ENCODE measurements around the gene ABCA1. TPM values are rescaled to one million over a fixed set of nuclear protein-coding genes. Genes with fewer than 3 reads are reported as not detected.
"Not testable (repeated sequence)": the region's sequence is repeated elsewhere in the genome, so short reads cannot be mapped to it uniquely, and the experiment has no call there.

Gene ABCA1
- total RNA-seq, 4 donors from 2014 or later: 4.2 to 43.7 (median 21.7) TPM

DNA sequence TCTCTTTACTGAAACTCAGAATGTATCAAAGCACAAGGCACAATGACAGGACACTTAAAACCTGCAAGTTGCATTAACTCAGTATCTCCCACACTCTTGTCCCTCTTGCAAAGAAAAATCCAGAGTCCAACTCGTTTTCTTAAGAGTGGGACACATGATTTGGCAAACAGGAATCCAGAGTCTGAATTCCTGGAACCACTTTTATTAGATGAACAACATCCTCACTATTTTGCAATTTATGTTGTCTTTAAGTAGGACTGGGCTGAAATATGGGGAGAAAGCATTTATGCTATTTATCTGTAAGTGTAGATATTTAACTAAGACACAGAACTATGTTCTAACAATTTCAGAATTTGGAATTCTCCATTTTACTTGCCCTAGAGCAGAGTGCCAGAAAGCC is 69.1 kb downstream of the ABCA1 start:
- Histone ChIP-seq H3K27me3 (no peaks in the 10 kb centered on the region), H3K4me1 (peaks cover 0 to 6% (median 0%) of the 10 kb centered on the region in 4 donors), H3K27ac (no peak overlapping the region), H3K36me3 (peaks cover 0 to 23% (median 0%) of the 10 kb centered on the region in 3 donors), H3K9me3 (no peaks in the 10 kb centered on the region), H3K4me3 (no peak overlapping the region)
- no peak for DNase-seq
- TF ChIP-seq, protein P1, sequence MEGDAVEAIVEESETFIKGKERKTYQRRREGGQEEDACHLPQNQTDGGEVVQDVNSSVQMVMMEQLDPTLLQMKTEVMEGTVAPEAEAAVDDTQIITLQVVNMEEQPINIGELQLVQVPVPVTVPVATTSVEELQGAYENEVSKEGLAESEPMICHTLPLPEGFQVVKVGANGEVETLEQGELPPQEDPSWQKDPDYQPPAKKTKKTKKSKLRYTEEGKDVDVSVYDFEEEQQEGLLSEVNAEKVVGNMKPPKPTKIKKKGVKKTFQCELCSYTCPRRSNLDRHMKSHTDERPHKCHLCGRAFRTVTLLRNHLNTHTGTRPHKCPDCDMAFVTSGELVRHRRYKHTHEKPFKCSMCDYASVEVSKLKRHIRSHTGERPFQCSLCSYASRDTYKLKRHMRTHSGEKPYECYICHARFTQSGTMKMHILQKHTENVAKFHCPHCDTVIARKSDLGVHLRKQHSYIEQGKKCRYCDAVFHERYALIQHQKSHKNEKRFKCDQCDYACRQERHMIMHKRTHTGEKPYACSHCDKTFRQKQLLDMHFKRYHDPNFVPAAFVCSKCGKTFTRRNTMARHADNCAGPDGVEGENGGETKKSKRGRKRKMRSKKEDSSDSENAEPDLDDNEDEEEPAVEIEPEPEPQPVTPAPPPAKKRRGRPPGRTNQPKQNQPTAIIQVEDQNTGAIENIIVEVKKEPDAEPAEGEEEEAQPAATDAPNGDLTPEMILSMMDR (IDR thresholded peaks at IDR 0.05): no peak
- no peak for TF ChIP-seq POLR2A (IDR thresholded peaks at IDR 0.05)

DNA sequence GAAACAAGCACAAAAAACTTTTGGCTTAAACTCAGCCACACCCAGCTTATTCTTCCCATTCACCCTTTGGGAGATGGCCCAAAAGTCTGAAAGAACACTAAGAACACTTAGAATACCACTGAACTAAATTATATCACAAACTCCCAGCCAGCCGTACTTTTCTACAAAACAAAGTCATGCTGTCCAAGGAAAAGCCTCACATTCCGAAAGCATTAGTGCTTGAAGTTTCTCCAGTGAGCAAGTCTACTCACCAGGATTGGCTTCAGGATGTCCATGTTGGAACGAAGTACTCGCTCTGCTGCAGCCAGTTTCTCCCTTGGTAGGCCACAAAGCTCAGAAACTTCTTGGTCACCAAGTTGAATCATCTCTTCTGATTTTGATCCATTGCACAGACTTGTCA is 69.7 kb downstream of the ABCA1 start:
- peaks cover 0 to 23% (median 0%) of the 10 kb centered on the region in 3 donors for H3K36me3 ChIP-seq
- H3K4me1 ChIP-seq: peaks cover 0 to under 1% (median 0%) of the 10 kb centered on the region in 4 donors

DNA sequence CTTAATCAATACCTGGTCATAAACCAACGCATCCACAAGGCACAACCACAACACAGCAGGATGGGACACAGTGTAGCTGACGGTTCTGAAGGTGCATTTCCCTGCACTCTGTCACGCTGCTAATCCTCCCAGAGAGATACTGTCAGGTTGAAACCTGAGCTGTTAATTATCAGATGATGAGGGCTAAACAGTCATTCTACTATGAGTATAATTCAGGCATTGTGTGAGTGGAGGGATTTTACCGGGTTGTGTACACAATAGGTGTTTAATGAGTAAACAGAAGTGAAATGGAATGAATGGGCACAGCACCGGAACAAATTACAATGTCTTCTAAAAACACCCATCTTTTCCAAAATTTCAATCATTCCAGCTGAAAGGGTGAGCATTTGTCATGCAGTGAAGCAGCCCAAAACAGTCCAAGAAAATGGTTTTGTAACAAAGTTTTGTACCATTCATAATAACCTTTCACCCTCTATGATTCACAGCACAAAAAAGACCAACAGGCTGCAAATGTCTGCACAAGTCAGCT is 71.5 kb downstream of the ABCA1 start:
- DNase-seq: no peak
- H3K27me3 ChIP-seq: no peaks in the 10 kb centered on the region
- no peak overlapping the region for H3K4me3 ChIP-seq
- H3K36me3 ChIP-seq: peaks cover 0 to 23% (median 0%) of the 10 kb centered on the region in 3 donors
- peaks cover 0 to under 1% (median 0%) of the 10 kb centered on the region in 4 donors for H3K4me1 ChIP-seq
- no peak overlapping the region for H3K27ac ChIP-seq
- H3K9me3 ChIP-seq: no peaks in the 10 kb centered on the region
- TF ChIP-seq, protein P1 (IDR thresholded peaks at IDR 0.05): no peak
- no peak for TF ChIP-seq POLR2A (IDR thresholded peaks at IDR 0.05)

More for the DNA sequence above, 69.7 kb downstream of the ABCA1 start:
- no peak for TF ChIP-seq POLR2A (IDR thresholded peaks at IDR 0.05)
- TF ChIP-seq, protein P1 (IDR thresholded peaks at IDR 0.05): no peak
- no peaks in the 10 kb centered on the region for H3K9me3 ChIP-seq
- DNase-seq: no peak
- H3K4me3 ChIP-seq: no peak overlapping the region
- no peaks in the 10 kb centered on the region for H3K27me3 ChIP-seq
- no peak overlapping the region for H3K27ac ChIP-seq

DNA sequence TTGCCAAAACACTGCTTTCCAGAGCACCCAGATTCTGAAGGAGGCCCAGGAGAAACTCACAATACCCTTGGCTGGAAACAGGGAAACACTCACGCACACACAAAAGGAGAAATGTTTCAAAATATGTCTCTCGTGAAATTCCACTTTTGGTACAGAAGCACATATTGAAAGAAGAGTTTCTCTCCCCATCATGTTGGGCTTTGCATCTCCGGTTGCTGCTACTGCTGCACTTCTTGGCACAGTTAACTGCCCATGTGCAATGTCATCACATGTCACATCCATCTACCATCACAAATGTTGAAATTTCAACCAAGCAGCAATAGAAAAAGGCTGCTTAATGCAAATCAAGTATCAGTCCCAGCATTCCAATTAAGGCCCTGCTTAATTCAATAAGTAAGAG is 72.1 kb downstream of the ABCA1 start:
- no peak for DNase-seq
- TF ChIP-seq, protein P1 (IDR thresholded peaks at IDR 0.05): no peak
- no peak for TF ChIP-seq POLR2A (IDR thresholded peaks at IDR 0.05)
- Histone ChIP-seq H3K9me3 (no peaks in the 10 kb centered on the region), H3K36me3 (peaks cover 0 to 23% (median 0%) of the 10 kb centered on the region in 3 donors), H3K27ac (no peak overlapping the region), H3K4me1 (peaks cover 0 to 7% (median 0%) of the 10 kb centered on the region in 4 donors), H3K4me3 (no peak overlapping the region), H3K27me3 (no peaks in the 10 kb centered on the region)

DNA sequence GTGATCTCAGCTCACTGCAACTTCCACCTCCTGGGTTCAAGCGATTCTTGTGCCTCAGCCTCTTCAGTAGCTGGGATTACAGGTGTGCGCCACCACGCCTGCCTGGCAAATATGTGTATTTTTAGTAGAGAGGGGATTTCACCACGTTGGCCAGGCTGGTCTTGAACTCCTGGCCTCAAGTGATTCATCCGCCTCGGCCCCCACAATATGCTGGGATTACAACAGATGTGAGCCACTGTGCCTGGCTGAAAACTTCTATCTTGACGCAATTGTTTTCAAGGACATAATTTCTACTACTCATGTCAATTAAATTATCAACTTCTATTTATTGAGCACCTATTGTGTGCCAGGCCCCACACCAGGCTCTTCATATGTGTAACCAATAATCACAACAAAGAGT is 72.7 kb downstream of the ABCA1 start:
- not testable (repeated sequence) for H3K4me1 ChIP-seq, DNase-seq, H3K27ac ChIP-seq, H3K9me3 ChIP-seq, H3K27me3 ChIP-seq, H3K4me3 ChIP-seq
- peaks cover 0 to 23% (median 0%) of the 10 kb centered on the region in 3 donors for H3K36me3 ChIP-seq

DNA sequence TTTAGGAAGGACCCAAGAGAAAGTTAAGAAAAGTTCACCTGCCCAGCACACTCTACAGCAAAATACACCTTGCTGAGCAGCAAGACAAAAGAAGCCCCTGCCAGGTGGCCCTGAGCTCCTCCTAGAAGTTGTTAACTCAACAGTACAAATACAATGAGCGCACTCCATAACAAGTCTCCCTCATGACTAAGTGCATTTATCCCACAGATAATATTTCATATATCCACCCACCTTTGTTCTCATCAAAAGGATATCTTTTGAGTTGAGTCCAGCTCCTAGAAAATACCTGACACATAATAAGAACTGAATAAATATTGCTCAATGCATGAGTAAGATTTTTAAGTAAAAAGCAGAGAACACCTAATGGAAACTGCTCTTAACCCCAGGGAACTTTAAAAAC is 73.3 kb downstream of the ABCA1 start:
- DNase-seq: no peak
- Histone ChIP-seq H3K4me1 (peaks cover 0 to 8% (median 0%) of the 10 kb centered on the region in 4 donors), H3K36me3 (peaks cover 0 to 23% (median 0%) of the 10 kb centered on the region in 3 donors), H3K27ac (no peak overlapping the region), H3K9me3 (no peaks in the 10 kb centered on the region), H3K4me3 (no peak overlapping the region), H3K27me3 (no peaks in the 10 kb centered on the region)
- TF ChIP-seq, protein P1 (IDR thresholded peaks at IDR 0.05): no peak
- no peak for TF ChIP-seq POLR2A (IDR thresholded peaks at IDR 0.05)

All from Peyer's patch (tissue), 4 donors.